Measurements from ENCODE around the gene DNLZ.

- no peak for TF ChIP-seq GATA3 (IDR thresholded peaks at IDR 0.05; ENCODE audit: low read depth, low read length)
- TF ChIP-seq GATA2 (IDR thresholded peaks at IDR 0.05; ENCODE audit: low read depth, low read length) = no peak
Measured at GRCh38 chr9:136341042-136341655, 22.4 kb downstream of the DNLZ start.

Data from SH-SY5Y (cell line).